Osteoblast (primary cell): ENCODE data around the gene NCAN. TPM values are rescaled to one million over a fixed set of nuclear protein-coding genes. Genes with fewer than 3 reads are reported as not detected.

ENCODE experiments used
- DNase-seq: peaks from one replicate; pipeline ENCODE4 v3.0.0; 2011; ENCODE audit warnings: low spot score, mixed read lengths; ENCODE audit not compliant: insufficient read length; ENCODE audit errors: missing footprints
- H2AFZ ChIP-seq: 2 replicates; pipeline ENCODE4 v1.6.0; 2011; ENCODE audit warnings: mild to moderate bottlenecking, low read length
- H3K27ac ChIP-seq: 2 replicates; pipeline ENCODE4 v1.5.1; 2011; ENCODE audit warnings: mild to moderate bottlenecking, low read depth, low read length, moderate library complexity
- H3K27me3 ChIP-seq: 2 replicates; pipeline ENCODE4 v1.6.0; 2012; ENCODE audit warnings: mild to moderate bottlenecking, control low read depth, inconsistent platforms, low read length, moderate library complexity; ENCODE audit not compliant: insufficient read depth
- H3K36me3 ChIP-seq: 2 replicates; pipeline ENCODE4 v1.5.1; 2011; ENCODE audit warnings: mild to moderate bottlenecking, low read length, control low read depth, moderate library complexity; ENCODE audit not compliant: insufficient read depth
- H3K4me1 ChIP-seq: 2 replicates; pipeline ENCODE4 v1.5.1; 2011; ENCODE audit warnings: mild to moderate bottlenecking, low read length, control low read depth, moderate library complexity; ENCODE audit not compliant: insufficient read depth
- H3K4me2 ChIP-seq: 2 replicates; pipeline ENCODE4 v1.6.0; 2011; ENCODE audit warnings: mild to moderate bottlenecking, low read length; ENCODE audit not compliant: insufficient read depth
- H3K4me3 ChIP-seq: fragments of 200-600 bp; sonication (generic); 3 replicates; pipeline ENCODE4 v1.5.1; 2012; ENCODE audit warnings: mild to moderate bottlenecking, low read length, inconsistent platforms; ENCODE audit not compliant: insufficient read depth
- H3K79me2 ChIP-seq: 2 replicates; pipeline ENCODE4 v1.6.0; 2012; ENCODE audit warnings: mild to moderate bottlenecking, low read length, control low read depth, inconsistent platforms; ENCODE audit not compliant: insufficient read depth
- H3K9me3 ChIP-seq: 2 replicates; pipeline ENCODE4 v1.5.1; 2011; ENCODE audit warnings: low read depth, low read length, control low read depth
- H4K20me1 ChIP-seq: 2 replicates; pipeline ENCODE4 v1.6.0; 2012; ENCODE audit warnings: mild to moderate bottlenecking, low read length, control low read depth; ENCODE audit not compliant: insufficient read depth
- total RNA-seq: library from RNA; depleted of rRNA; stranded (reverse); fragments of >200 nt; gene quantifications from 2 replicates; pipeline ENCODE4 v1.2.3, GENCODE V29; 2012
- TF ChIP-seq, protein P1 (sequence below): IDR thresholded peaks from 2 replicates; pipeline ENCODE4 v1.5.1; 2011; ENCODE audit warnings: mild to moderate bottlenecking, low read depth, low read length, moderate library complexity; ENCODE audit errors: extremely low read depth

The NCAN gene
- total RNA-seq, 1 donor, result not detected

DNA sequence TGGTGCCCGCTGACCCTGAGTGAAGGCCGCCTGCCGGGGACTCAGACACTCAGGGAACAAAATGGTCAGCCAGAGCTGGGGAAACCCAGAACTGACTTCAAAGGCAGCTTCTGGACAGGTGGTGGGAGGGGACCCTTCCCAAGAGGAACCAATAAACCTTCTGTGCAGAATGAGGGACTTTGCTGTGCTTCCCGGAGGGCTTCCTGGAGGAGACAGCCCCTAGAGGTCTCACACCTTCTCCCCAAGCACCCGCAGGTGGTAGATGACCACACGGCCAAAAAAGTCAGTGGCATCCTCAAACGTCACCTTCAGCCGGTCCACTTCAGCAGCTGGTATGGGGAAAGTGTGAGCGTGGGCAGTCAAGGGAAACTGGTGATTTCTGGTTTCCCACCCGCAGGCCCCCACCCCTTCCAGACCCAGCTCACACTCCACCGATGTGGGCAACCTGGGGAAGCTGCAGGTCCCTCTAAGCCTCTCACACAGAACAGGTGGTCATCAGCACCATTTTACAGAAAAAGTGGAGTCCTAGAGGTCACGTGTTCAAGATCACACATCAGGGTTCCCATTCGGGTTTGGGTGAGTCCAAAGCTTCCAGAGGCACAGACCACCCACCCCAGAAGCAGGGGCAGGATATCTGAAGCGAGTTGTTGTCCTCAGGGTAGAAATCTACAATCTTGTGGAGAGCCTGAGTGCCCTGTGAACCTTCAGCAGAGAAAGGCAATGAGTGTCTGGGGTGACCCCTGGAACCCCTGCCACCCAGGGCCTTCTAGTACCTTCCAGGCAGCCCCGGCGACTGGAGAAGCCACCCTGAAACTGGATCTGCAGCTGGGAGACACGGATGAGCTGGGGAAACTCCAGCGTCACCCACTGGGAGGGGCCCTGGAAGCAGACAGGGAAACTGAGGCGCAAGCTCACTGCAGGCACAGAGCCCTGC is 9.8 kb upstream of the NCAN start:
- H4K20me1 ChIP-seq, result no peaks in the 10 kb centered on the region
- peaks cover 4% of the 10 kb centered on the region for H3K27me3 ChIP-seq
- no peak overlapping the region for H3K27ac ChIP-seq
- peak; percentile 62 for DNase-seq
- peaks cover 8% of the 10 kb centered on the region for H3K79me2 ChIP-seq
- H3K4me1 ChIP-seq, result peaks cover 11% of the 10 kb centered on the region
- TF ChIP-seq, protein P1, sequence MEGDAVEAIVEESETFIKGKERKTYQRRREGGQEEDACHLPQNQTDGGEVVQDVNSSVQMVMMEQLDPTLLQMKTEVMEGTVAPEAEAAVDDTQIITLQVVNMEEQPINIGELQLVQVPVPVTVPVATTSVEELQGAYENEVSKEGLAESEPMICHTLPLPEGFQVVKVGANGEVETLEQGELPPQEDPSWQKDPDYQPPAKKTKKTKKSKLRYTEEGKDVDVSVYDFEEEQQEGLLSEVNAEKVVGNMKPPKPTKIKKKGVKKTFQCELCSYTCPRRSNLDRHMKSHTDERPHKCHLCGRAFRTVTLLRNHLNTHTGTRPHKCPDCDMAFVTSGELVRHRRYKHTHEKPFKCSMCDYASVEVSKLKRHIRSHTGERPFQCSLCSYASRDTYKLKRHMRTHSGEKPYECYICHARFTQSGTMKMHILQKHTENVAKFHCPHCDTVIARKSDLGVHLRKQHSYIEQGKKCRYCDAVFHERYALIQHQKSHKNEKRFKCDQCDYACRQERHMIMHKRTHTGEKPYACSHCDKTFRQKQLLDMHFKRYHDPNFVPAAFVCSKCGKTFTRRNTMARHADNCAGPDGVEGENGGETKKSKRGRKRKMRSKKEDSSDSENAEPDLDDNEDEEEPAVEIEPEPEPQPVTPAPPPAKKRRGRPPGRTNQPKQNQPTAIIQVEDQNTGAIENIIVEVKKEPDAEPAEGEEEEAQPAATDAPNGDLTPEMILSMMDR, result no peak
- H3K4me2 ChIP-seq, result peak overlapping the region; percentile 91
- H3K36me3 ChIP-seq, result peaks cover 17% of the 10 kb centered on the region
- H3K4me3 ChIP-seq, result peak overlapping the region; percentile 79
- H2AFZ ChIP-seq, result no peak overlapping the region
- no peaks in the 10 kb centered on the region for H3K9me3 ChIP-seq

DNA sequence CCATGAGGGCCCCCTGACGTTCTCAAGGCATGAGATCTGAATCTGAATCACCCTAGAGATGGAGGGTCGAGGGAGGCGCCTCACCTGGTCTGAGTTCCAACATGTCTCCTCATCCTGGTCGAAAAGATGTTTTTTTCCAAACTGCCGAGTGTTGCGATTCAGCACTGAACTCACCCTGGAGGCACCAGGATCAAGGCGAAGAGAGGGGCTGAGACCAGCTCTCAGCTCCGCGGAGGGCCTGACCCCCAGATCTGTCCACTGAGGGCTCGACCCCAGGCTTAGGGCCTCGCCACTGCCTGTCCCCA is 9.1 kb upstream of the NCAN start:
- Histone ChIP-seq H3K4me2 (peak overlapping the region; percentile 91), H3K27ac (peak overlapping the region; percentile 50), H3K27me3 (peaks cover 4% of the 10 kb centered on the region), H3K79me2 (peaks cover 8% of the 10 kb centered on the region), H3K9me3 (no peaks in the 10 kb centered on the region), H2AFZ (peak overlapping the region; percentile 86), H3K4me3 (peak overlapping the region; percentile 79), H3K4me1 (peaks cover 11% of the 10 kb centered on the region), H4K20me1 (no peaks in the 10 kb centered on the region), H3K36me3 (peaks cover 13% of the 10 kb centered on the region)
- TF ChIP-seq, protein P1, result no peak
- peak; percentile 62 for DNase-seq

DNA sequence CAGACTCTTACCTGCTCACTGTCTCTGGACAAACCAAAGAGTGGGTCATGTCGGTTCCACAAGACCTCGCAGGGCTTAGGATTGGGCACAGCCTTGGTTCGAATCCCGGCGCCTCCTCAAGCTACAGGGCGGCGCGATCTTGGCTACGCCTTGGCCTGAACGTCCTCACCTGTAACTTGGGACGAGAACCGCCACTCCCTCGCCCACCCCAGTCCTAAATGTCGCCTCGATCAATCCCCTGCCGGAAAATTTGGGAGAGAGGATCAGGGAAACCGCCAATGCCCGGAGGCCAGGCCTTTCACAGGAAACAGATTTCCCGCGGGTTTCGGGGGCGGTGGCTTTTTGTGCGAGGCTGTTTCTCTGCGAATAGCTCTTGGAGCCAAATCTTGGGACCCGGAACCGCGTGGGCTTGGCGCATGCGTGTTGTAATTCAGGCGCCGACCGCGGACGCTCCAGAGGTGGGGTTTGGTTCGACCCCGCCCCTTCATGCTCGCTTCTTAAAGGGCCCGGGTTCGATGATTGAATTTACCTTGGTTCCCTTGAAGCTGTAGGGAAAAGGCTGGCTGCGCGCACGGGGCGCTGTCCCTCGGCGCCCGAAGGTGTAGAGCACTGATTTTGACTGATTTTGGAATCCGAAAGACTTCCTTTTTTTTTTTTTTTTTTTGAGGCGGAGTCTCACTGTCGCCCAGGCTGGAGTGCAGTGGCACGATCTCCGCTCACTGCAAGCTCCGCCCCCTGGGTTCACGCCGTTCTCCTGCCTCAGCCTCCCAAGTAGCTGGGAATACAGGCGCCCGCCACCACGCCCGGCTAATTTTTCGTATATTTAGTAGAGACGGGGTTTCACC is 8.5 kb upstream of the NCAN start, which contains the start of gene NR2C2AP:
Gene NR2C2AP (minus strand): TSS at position 403 of the 845 bp plus-strand sequence. CDS start 354 bp downstream, at position 49.
- H3K4me2 ChIP-seq, result peak within 1 kb of the TSS; percentile 91
- peaks cover 11% of the 10 kb centered on the region for H3K4me1 ChIP-seq
- H3K9me3 ChIP-seq, result no peaks in the 10 kb centered on the region
- DNase-seq, result peak; percentile 100
- peak within 1 kb of the TSS; percentile 79 for H3K4me3 ChIP-seq
- no peaks in the 10 kb centered on the region for H4K20me1 ChIP-seq
- TF ChIP-seq, protein P1, result no peak
- H3K27ac ChIP-seq, result peak within 1 kb of the TSS; percentile 50
- H2AFZ ChIP-seq, result peak within 1 kb of the TSS; percentile 86
- H3K79me2 ChIP-seq, result peaks cover 8% of the 10 kb centered on the region
- H3K36me3 ChIP-seq, result peaks cover 10% of the 10 kb centered on the region
- H3K27me3 ChIP-seq, result peaks cover 4% of the 10 kb centered on the region
